Endothelial cell of umbilical vein (primary cell): ENCODE results near the gene STAT1. TPM values are rescaled to one million over a fixed set of nuclear protein-coding genes. Genes with fewer than 3 reads are reported as not detected.
A peak's percentile ranks its signal among the peaks of the same experiment; 100 is the strongest.

Experiments used
- BruUV-seq: library from RNA; stranded (reverse); fragments of 400-500 nt; replicated peaks from 2 replicates; lab custom pipeline; 2021; lab: Mats Ljungman, UMichigan
- CTCF ChIA-PET: fragments of 300-600, 350-600 bp; sonication (Branson Sonifier 250); formaldehyde crosslinking; loops from one replicate; lab custom pipeline; 2021; ENCODE audit warnings: antibody characterized with exemption, inconsistent platforms; lab: Charles Lee
- POLR2A ChIA-PET: fragments of 300-600, 350-600 bp; sonication (Branson Sonifier 250); formaldehyde crosslinking; loops from one replicate; lab custom pipeline; 2021; ENCODE audit warnings: antibody characterized with exemption, inconsistent platforms; lab: Charles Lee
- DNase-seq: peaks from one replicate; pipeline ENCODE4 v3.0.0-alpha.2; 2011; ENCODE audit warnings: low read depth, low spot score
- FAIRE-seq: peaks from 2 replicates; lab custom pipeline; 2011; peaks lifted over from hg19 to GRCh38; lab: Jason Lieb, UNC
- H2AFZ ChIP-seq: 2 replicates; pipeline ENCODE4 v1.6.0; 2012; ENCODE audit warnings: low read depth, low read length, control low read depth, inconsistent platforms
- H3K27ac ChIP-seq: 2 replicates; pipeline ENCODE4 v1.5.1; 2011; ENCODE audit warnings: low read depth, mild to moderate bottlenecking, control low read depth, low read length, moderate library complexity; ENCODE audit not compliant: insufficient read depth
- H3K27me3 ChIP-seq, 2 experiments: 2 replicates each; pipeline versions ENCODE4 v1.6.0 to v1.6.1; 2011; ENCODE audit warnings: low read length in 2 of 2, mixed read lengths in 1 of 2; ENCODE audit not compliant: control insufficient read depth in 2 of 2, insufficient read depth in 2 of 2
- H3K36me3 ChIP-seq, 2 experiments: 2 replicates in 1 of 2; 3 replicates in 1 of 2; pipeline ENCODE4 v1.5.1; 2011; ENCODE audit warnings: low read length in 2 of 2, mild to moderate bottlenecking in 1 of 2, moderate library complexity in 1 of 2; ENCODE audit not compliant: control insufficient read depth in 2 of 2, insufficient read depth in 2 of 2; ENCODE audit errors: extremely low read depth in 1 of 2
- H3K4me1 ChIP-seq: 3 replicates; pipeline ENCODE4 v1.5.1; 2011; ENCODE audit warnings: mild to moderate bottlenecking, low read length; ENCODE audit not compliant: control insufficient read depth, insufficient read depth; ENCODE audit errors: extremely low read depth
- H3K4me2 ChIP-seq: 2 replicates; pipeline ENCODE4 v1.6.1; 2011; ENCODE audit warnings: low read length, control low read depth, mixed read lengths; ENCODE audit not compliant: insufficient read depth
- H3K4me3 ChIP-seq, 3 experiments: fragments of 200-600 bp in 1 of 3; sonication (generic), shearing (Covaris generic) in 1 of 3; replicated peaks in 1 of 3; 2 replicates each; pipeline ENCODE4 v1.5.1; 2011 to 2016; ENCODE audit warnings: control low read depth in 3 of 3, low read length in 3 of 3, mild to moderate bottlenecking in 2 of 3, inconsistent platforms in 1 of 3, low read depth in 1 of 3, moderate library complexity in 1 of 3; ENCODE audit not compliant: insufficient read depth in 1 of 3
- H3K79me2 ChIP-seq: 2 replicates; pipeline ENCODE4 v1.6.0; 2012; ENCODE audit warnings: low read length, inconsistent platforms; ENCODE audit not compliant: control insufficient read depth, insufficient read depth
- H3K9ac ChIP-seq: replicated peaks from 2 replicates; pipeline ENCODE3; 2011; ENCODE audit warnings: low read length, control low read depth; ENCODE audit not compliant: insufficient read depth; ENCODE audit errors: extremely low read depth
- H3K9me1 ChIP-seq: replicated peaks from 3 replicates; pipeline ENCODE4 v1.6.0; 2011; ENCODE audit warnings: mild to moderate bottlenecking, low read length; ENCODE audit not compliant: control insufficient read depth, insufficient read depth; ENCODE audit errors: extremely low read depth
- H3K9me3 ChIP-seq: replicated peaks from 2 replicates; pipeline ENCODE4 v1.5.1; 2012; ENCODE audit warnings: low read length, inconsistent platforms; ENCODE audit not compliant: control insufficient read depth, insufficient read depth
- H4K20me1 ChIP-seq: replicated peaks from 2 replicates; pipeline ENCODE3; 2011; ENCODE audit warnings: mild to moderate bottlenecking, low read length; ENCODE audit not compliant: control insufficient read depth, insufficient read depth; ENCODE audit errors: extremely low read depth
- FOS ChIP-seq: IDR thresholded peaks from 2 replicates; pipeline ENCODE4 v1.6.1; 2011; ENCODE audit warnings: mild to moderate bottlenecking, low read length, moderate library complexity, borderline replicate concordance; ENCODE audit not compliant: insufficient read depth
- JUN ChIP-seq: IDR thresholded peaks from 2 replicates; pipeline ENCODE4 v1.6.1; 2011; ENCODE audit warnings: borderline replicate concordance, low read depth; ENCODE audit not compliant: insufficient read length, insufficient read depth
- MAX ChIP-seq: IDR thresholded peaks from 2 replicates; pipeline ENCODE4 v1.6.1; 2011; ENCODE audit not compliant: insufficient read depth, insufficient read length
- POLR2A ChIP-seq: IDR thresholded peaks from 2 replicates; pipeline ENCODE4 v1.6.1; 2012; ENCODE audit warnings: low read depth, mild to moderate bottlenecking, control low read depth, low read length
- dilution Hi-C: fragments of 300-500 bp; cut with MboI; formaldehyde crosslinking; loops from one replicate; pipeline ENCODE4 v1.15.0; 2019; ENCODE audit warnings: low sequenced_read_pairs; ENCODE audit not compliant: extremely low pct_ligation_motif_present
- intact Hi-C: fragments of 100-400 bp; cut with micrococcal nuclease; formaldehyde crosslinking; loops from one replicate; pipeline ENCODE4 v1.10.0; 2022
- polyA plus RNA-seq, 4 experiments: library from polyadenylated mRNA; depleted of rRNA in 3 of 4; stranded (reverse) in 3 of 4; unstranded in 1 of 4; fragments of >200 nt; gene quantifications; 2 replicates each; pipeline versions ENCODE4 v1.2.1 to v1.2.3, GENCODE V29; 2011 to 2012; ENCODE audit warnings: missing spikeins in 1 of 4
- total RNA-seq: library from RNA; stranded (reverse); gene quantifications from 2 replicates; pipeline ENCODE4 v1.2.3, GENCODE V29; 2021
- TF ChIP-seq, protein P1 (sequence below), 2 donors: IDR thresholded peaks; 1 replicate in 1 of 2; 2 replicates in 1 of 2; pipeline ENCODE4 v1.5.1; 2011; ENCODE audit warnings: low read length in 2 of 2, mild to moderate bottlenecking in 2 of 2, moderate library complexity in 2 of 2, control low read depth in 1 of 2, inconsistent platforms in 1 of 2, low read depth in 1 of 2; ENCODE audit not compliant: insufficient read depth in 1 of 2; ENCODE audit errors: extremely low read depth in 1 of 2

Gene STAT1
- total and polyA plus RNA-seq, 2 donors (not counting 3 experiments of a cell fraction or from before 2014, with no cell fraction given) = 64.2 to 67.6 TPM

DNA sequence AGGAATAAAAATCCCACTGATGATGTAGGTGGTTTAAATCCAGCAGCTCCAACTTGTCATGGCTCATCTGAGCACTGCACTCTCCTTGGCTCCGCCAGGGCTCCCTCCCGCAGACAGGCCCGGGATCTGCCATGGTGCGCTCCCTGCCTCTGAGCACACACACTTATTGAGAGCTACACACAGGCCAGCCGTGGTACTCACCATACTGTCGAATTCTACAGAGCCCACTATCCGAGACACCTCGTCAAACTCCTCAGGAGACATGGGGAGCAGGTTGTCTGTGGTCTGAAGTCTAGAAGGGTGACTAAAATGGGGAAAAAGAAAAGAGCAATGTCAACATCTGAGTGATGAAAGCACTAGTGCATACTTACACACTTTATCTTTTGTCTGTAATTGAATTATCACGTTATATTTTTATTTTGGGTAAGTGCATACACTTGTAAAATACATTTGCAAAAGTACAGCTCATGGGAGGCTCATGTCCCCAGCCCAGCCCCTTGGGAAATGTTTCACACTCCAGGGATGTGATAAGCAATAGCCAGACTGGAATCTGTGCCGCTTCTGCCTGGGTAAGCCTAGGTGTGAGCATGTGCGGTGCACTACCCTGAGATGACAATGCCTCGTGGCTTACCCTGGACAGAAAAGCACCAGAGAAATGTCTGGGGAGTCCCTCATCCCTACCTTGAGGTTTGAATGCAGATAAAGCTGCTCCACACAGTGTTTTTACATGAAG, 39.2 kb downstream of the STAT1 start:
- ChIA-PET CTCF (interaction anchor here (1.2 to 1.7 kb wide), 2 partner anchors 27 to 77 kb away, joined by 4 to 6 read pairs; no protein-coding TSS in a partner anchor), POLR2A (no interaction called here)
- Histone ChIP-seq H3K4me3 (no peak overlapping the region), H2AFZ (no peak overlapping the region), H3K4me1 (peaks cover 75% of the 10 kb centered on the region), H3K9ac (no peak overlapping the region), H3K9me1 (no peaks in the 10 kb centered on the region), H3K9me3 (no peaks in the 10 kb centered on the region), H3K27ac (no peak overlapping the region), H3K36me3 (peaks cover 19 to 41% of the 10 kb centered on the region in 2 experiments), H3K79me2 (no peaks in the 10 kb centered on the region), H3K27me3 (no peaks in the 10 kb centered on the region), H4K20me1 (no peaks in the 10 kb centered on the region), H3K4me2 (no peak overlapping the region)
- DNase-seq = no peak
- FAIRE-seq = no peak
- no peak for TF ChIP-seq POLR2A
- intact Hi-C loops (no loop called here), dilution Hi-C loops (no loop called here)
- no TSS peak for BruUV-seq

DNA sequence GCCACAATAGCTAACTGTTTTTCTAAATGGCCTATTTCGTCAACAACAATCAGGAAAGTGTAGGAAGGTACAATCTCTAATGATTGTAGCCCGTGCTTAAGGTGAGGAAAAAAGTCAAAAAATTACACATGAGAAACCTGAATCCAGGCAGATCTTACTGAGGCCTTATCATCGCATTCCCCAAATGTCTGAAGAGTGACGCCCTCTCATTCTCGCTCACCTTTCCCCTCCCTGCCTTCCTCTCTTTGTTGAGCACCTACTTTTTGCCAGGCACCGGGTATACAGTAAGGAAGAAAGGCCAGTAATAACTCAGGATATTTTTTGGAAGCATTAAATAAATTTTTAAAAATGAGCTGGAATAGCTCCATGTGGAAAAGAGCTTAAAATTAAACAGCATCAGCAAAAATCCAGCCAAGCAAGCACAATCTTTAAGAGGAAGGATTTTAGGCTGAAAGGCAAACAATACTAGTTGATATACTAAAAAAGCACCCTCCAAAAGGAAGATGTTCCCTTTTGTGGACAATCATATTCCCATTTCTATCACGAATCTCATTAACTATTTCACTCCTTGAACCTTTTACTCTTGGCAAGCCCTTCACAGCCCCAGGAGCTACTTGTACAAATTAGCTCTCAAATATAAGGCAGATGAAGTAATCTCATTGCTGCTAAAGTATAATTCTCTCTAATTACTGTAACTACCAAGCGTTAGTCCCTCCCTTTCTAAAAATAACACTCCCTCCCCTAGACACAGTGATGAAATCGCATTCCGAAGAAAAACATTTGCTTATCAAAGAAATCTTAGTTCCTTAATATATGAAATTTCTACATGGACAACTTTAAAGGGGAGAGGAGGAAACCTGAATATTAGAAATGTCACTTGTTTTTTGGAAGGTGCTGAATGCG, 40.0 kb downstream of the STAT1 start:
- H2AFZ ChIP-seq = no peak overlapping the region
- no peaks in the 10 kb centered on the region for H3K9me1 ChIP-seq
- H3K9me3 ChIP-seq = no peaks in the 10 kb centered on the region
- FAIRE-seq = no peak
- no peak overlapping the region for H3K4me3 ChIP-seq
- no peaks in the 10 kb centered on the region for H4K20me1 ChIP-seq
- peaks cover 19 to 43% of the 10 kb centered on the region in 2 experiments for H3K36me3 ChIP-seq
- ChIA-PET CTCF (interaction anchor here (1.2 to 1.7 kb wide), 2 partner anchors 27 to 78 kb away, joined by 4 to 6 read pairs; no protein-coding TSS in a partner anchor), POLR2A (no interaction called here)
- H3K27me3 ChIP-seq = no peaks in the 10 kb centered on the region
- H3K27ac ChIP-seq = no peak overlapping the region
- DNase-seq = no peak
- dilution Hi-C loops (no loop called here), intact Hi-C loops (no loop called here)
- peaks cover 69% of the 10 kb centered on the region for H3K4me1 ChIP-seq
- no peaks in the 10 kb centered on the region for H3K79me2 ChIP-seq
- H3K4me2 ChIP-seq = peak overlapping the region; percentile 3
- no peak overlapping the region for H3K9ac ChIP-seq
- BruUV-seq = no TSS peak
- TF ChIP-seq MAX (no peak), JUN (no peak), FOS (no peak)
- TF ChIP-seq, protein P1, sequence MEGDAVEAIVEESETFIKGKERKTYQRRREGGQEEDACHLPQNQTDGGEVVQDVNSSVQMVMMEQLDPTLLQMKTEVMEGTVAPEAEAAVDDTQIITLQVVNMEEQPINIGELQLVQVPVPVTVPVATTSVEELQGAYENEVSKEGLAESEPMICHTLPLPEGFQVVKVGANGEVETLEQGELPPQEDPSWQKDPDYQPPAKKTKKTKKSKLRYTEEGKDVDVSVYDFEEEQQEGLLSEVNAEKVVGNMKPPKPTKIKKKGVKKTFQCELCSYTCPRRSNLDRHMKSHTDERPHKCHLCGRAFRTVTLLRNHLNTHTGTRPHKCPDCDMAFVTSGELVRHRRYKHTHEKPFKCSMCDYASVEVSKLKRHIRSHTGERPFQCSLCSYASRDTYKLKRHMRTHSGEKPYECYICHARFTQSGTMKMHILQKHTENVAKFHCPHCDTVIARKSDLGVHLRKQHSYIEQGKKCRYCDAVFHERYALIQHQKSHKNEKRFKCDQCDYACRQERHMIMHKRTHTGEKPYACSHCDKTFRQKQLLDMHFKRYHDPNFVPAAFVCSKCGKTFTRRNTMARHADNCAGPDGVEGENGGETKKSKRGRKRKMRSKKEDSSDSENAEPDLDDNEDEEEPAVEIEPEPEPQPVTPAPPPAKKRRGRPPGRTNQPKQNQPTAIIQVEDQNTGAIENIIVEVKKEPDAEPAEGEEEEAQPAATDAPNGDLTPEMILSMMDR (IDR thresholded peaks at IDR 0.05; ENCODE audit: extremely low read depth in 1 of 2, insufficient read depth in 1 of 2, low read depth in 1 of 2, low read length in 2 of 2) = no peak
